GM19193 (cell line): Measurements from ENCODE around the gene DUOX1.

ENCODE experiments used
- POLR2A ChIP-seq: IDR thresholded peaks from 4 replicates; pipeline ENCODE4 v1.6.1; 2011; ENCODE audit not compliant: insufficient read depth, insufficient read length; ENCODE audit errors: extremely low read depth

DUOX1 gene

GRCh38 chr15:45102226-45102625, 27.6 kb upstream of the DUOX1 start:
- no peak for TF ChIP-seq POLR2A

- TF ChIP-seq POLR2A, result no peak
These were observed 24.2 kb upstream of the DUOX1 start for GRCh38 chr15:45105586-45105985.

DNA sequence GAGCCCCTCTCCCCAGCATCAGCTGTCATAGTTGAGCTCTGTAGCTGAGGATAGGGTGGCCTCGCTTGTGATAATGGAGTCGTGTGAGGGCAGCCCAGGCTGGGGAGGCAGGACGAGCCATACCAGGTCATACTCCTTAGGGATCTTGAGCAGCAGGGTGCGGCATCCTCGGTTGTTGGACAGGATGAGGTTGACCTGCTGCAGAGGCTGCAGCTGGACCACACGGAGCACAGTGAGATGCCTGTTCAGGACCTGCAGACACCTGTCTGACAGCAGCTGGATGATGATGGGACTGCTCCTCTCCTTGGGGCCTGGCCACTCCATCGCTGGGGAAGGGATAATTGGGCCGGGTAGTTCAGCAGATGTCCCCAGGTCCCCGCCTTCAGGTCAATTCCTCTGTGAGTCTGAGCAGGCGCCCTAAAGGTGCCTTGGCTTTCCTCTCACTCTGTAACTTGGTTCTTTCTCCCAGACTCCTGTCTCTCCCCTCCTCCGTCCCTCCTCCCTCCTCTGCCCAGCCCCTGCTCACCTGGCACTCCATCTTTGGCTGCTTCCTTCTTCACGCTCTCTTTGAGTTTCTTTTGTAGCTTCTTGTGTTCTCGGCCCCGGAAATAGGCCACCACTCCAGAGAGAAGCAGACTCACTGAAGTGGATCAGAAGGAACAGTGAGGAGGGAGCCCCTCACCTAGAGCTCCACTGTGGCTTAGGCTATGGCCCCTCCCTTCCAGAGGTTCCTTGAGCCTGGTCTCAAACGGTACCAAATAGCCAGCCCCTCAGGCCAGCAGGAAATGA, 23.6 kb upstream of the DUOX1 start:
- no peak for TF ChIP-seq POLR2A

DNA sequence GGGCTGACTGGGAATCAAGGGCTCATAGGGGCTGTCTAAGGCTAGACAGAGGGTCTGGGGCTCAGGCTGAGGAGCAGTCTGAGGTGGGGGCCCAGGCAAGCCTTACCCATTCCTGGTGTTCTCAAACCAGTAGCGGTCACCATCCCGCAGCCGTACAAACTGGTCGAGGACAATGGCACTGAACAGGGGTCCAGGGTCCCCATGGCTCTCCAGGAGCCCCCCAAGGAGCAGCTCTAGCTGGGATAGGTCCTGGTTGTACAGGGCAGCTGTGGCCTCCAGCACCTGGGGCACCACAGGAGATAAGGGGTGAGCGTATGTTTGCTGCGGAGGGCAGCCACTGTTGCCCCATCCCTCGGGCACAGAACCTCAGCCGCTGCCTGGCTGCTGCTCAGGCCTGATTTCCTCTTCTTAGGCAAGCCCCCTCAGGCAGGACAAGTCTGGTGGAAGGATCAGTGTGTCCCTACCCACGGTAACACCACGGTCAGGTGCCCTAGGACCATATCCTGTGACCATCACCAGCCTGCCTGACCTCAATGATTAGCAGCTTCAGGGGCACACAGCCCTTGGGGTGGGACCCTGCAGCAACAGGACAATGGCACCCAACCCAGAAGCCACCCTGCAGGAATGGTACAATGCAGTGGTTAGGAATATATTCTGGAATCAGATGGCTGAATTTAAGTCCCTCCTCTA, 21.7 kb upstream of the DUOX1 start:
- no peak for TF ChIP-seq POLR2A

GRCh38 chr15:45110256-45110820, 19.5 kb upstream of the DUOX1 start:
- no peak for TF ChIP-seq POLR2A

GRCh38 chr15:45111390-45112142, 18.2 kb upstream of the DUOX1 start:
- no peak for TF ChIP-seq POLR2A

GRCh38 chr15:45112143-45112590, 17.6 kb upstream of the DUOX1 start:
- no peak for TF ChIP-seq POLR2A

DNA sequence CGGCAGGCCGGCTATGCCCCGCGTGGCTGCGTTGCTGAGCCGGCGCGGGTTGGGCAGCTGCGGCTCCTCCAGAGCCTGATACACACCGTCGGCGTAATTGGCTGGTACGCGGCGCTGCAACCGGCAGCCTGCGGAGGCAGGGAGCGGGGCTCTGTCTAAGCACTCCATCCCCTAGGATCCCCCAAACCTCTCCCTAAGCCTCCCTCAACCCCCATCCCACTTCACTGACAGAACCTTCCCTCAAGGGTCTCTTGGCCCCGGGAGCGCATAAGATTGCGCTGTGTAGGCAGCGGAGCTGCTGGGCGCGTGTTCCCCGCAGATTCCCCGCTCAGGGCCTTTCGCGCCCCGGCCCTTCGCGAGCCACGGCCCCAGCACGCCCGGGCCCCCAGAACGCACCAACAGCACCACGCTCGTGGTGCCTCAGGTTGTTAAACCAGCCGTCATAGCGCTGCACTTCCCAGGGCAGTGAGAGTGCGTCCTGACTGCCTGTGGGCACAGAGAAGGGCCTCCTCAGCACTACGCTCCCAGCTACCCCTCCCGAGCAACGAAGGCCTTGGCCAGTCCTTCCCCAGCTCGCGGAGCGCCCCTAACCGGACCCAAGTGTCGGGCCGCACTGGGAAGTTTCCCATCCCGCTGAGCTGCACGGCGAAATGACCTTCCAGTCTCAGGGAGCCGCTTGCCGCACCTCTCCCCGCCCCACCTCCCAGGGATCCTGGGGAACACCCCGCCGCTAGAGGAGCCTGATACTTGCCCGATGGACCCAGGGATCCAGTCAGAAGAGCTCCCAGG, 17.0 kb upstream of the DUOX1 start:
- TF ChIP-seq POLR2A, result no peak

GRCh38 chr15:45113380-45113990, 16.3 kb upstream of the DUOX1 start:
- no peak for TF ChIP-seq POLR2A

DNA sequence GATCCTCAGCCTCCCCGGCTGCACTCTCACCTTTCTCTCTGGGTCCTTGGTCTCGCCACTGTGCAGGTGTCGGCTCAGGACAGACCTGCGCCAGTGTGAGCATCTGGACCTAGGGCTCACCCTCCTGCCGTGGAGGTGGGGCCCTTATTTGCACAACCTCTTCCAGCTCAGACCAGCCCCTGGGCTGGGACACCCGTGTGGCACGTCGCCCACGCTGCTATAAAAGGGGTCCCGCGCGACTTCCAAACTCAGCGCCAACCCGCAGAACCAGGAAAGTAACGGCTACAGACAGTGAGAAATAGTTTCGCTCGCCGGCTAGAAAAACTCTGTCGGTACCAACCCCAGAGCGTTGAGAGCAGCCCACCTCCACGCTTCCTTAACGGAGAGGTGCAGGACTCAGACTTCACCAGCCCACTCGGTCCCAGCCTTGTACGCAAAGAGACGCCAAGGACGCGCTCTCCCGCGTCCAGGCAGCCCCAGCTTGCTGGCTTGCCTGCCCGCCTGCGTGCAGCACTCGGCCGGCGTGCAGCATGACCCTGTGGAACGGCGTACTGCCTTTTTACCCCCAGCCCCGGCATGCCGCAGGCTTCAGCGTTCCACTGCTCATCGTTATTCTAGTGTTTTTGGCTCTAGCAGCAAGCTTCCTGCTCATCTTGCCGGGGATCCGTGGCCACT, 15.6 kb upstream of the DUOX1 start, which contains the start of the genes DUOX2 and DUOXA2:
Gene DUOX2 (minus strand): TSS at position 97 of the 675 bp plus-strand sequence. CDS start 761 bp downstream, outside the sequence.
Gene DUOXA2 (plus strand): TSS at position 251 of the 675 bp plus-strand sequence. CDS start 280 bp downstream, at position 531.
- TF ChIP-seq POLR2A, result no peak

DNA sequence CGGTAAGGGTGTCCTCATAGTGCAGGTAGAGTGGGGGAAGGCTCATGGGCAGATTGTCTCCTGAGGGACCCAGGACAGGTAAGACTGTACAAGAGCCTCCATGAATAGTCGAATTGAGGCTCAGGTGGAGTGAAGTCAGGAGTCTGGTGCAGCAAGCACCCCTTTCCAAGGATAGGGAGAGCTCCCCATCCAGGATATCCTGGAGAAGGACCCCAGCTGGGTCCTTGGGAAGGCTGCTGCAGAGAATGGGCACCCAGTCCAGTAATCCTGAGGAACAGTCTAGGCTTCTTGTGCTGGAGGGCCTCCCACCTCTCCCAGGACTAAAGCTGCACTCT, 15.1 kb upstream of the DUOX1 start:
- no peak for TF ChIP-seq POLR2A

DNA sequence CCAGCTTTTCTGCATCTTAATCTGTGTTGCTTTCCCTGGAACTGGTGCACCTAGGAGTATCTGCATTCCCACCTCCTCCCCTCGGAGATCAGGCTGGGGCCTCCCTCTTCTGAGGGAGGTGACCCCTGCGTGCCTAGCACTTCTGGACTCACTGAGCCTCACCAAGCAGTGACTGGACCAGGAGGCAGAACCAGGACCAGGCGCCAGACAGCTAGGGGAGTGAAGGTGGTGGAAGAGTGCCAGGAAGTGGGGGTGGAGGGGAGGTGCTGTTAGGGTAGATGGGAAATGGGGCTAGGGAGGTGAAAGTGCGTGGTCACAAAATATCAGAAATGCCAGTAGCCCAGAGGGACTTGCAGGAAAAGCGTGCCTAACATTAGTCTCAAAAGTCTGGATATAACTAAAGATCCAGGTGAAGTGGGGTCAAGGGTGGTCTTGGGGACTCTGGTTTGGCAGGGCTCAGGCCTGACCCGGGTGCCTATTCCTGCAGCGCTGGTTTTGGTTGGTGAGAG, 14.4 kb upstream of the DUOX1 start:
- no peak for TF ChIP-seq POLR2A

- no peak for TF ChIP-seq POLR2A
These were observed 13.8 kb upstream of the DUOX1 start for GRCh38 chr15:45116006-45116481.
